OCI-LY1 (cell line): ENCODE measurements around the gene SLFN13.
"Not testable (repeated sequence)": the region's sequence is repeated elsewhere in the genome, so short reads cannot be mapped to it uniquely, and the experiment has no call there.

Source experiments
- H2AFZ ChIP-seq: fragments of 200-600 bp; sonication (generic), shearing (Covaris generic); 2 replicates; pipeline ENCODE4 v1.6.0; 2014; ENCODE audit warnings: antibody characterized with exemption, mild to moderate bottlenecking, low read length
- H3F3A ChIP-seq: fragments of 200-600 bp; sonication (generic), shearing (Covaris generic); 2 replicates; pipeline ENCODE4 v1.6.0; 2014; ENCODE audit warnings: mild to moderate bottlenecking, antibody characterized with exemption, low read length, moderate library complexity; ENCODE audit not compliant: insufficient read depth
- H3K27ac ChIP-seq: fragments of 200-600 bp; sonication (generic); 2 replicates; pipeline ENCODE4 v1.5.1; 2014; ENCODE audit warnings: low read length, mixed run types, mild to moderate bottlenecking, low read depth; ENCODE audit not compliant: poor library complexity, severe bottlenecking
- H3K27me3 ChIP-seq: fragments of 200-600 bp; sonication (generic); 2 replicates; pipeline ENCODE4 v1.6.0; 2014; ENCODE audit warnings: antibody characterized with exemption, mild to moderate bottlenecking, low read length, moderate library complexity; ENCODE audit not compliant: insufficient read depth
- H3K36me3 ChIP-seq: fragments of 200-600 bp; sonication (generic); 2 replicates; pipeline ENCODE4 v1.6.1; 2014; ENCODE audit warnings: mild to moderate bottlenecking, antibody characterized with exemption, low read length, moderate library complexity, mixed read lengths; ENCODE audit not compliant: insufficient read depth
- H3K4me1 ChIP-seq: fragments of 200-600 bp; sonication (generic); 2 replicates; pipeline ENCODE4 v1.5.1; 2014; ENCODE audit warnings: mild to moderate bottlenecking, low read length, moderate library complexity; ENCODE audit not compliant: insufficient read depth, severe bottlenecking
- H3K4me2 ChIP-seq: fragments of 200-600 bp; sonication (generic), shearing (Covaris generic); 2 replicates; pipeline ENCODE4 v1.6.1; 2014; ENCODE audit warnings: low read length
- H3K4me3 ChIP-seq: fragments of 200-600 bp; sonication (generic); 2 replicates; pipeline ENCODE4 v1.5.1; 2014; ENCODE audit warnings: low read length, low read depth, mild to moderate bottlenecking, mixed read lengths; ENCODE audit not compliant: poor library complexity, severe bottlenecking
- H3K79me2 ChIP-seq: fragments of 200-600 bp; shearing (Covaris generic); 2 replicates; pipeline ENCODE4 v1.6.1; 2016; ENCODE audit warnings: mixed run types, low read length, mixed read lengths; ENCODE audit not compliant: insufficient read depth
- H3K9ac ChIP-seq: fragments of 200-600 bp; sonication (generic), shearing (Covaris generic); 2 replicates; pipeline ENCODE4 v1.6.1; 2014; ENCODE audit warnings: mild to moderate bottlenecking, low read length, mixed read lengths
- H3K9me2 ChIP-seq: fragments of 200-600 bp; sonication (generic), shearing (Covaris generic); 2 replicates; pipeline ENCODE4 v1.6.1; 2014; ENCODE audit warnings: low read depth, mild to moderate bottlenecking, low read length, mixed read lengths
- H3K9me3 ChIP-seq: fragments of 200-600 bp; shearing (Covaris generic); 2 replicates; pipeline ENCODE4 v1.6.1; 2014; ENCODE audit warnings: low read length, mixed read lengths
- H4K20me1 ChIP-seq: fragments of 200-600 bp; sonication (generic), shearing (Covaris generic); 2 replicates; pipeline ENCODE4 v1.6.0; 2016; ENCODE audit warnings: mild to moderate bottlenecking, low read length; ENCODE audit not compliant: insufficient read depth
- EZH2 ChIP-seq: fragments of 200-600 bp; sonication (generic), shearing (Covaris generic); IDR thresholded peaks from 2 replicates; pipeline ENCODE4 v1.8.0; 2017; ENCODE audit warnings: borderline replicate concordance, mixed run types, mild to moderate bottlenecking, antibody characterized with exemption, low read length, moderate library complexity, mixed read lengths
- TF ChIP-seq, protein P1 (sequence below): fragments of 200-600 bp; sonication (generic), shearing (Covaris generic); IDR thresholded peaks from 2 replicates; pipeline ENCODE4 v1.5.1; 2017; ENCODE audit warnings: mild to moderate bottlenecking, antibody characterized with exemption, low read length, moderate library complexity, mixed read lengths

The SLFN13 gene

DNA sequence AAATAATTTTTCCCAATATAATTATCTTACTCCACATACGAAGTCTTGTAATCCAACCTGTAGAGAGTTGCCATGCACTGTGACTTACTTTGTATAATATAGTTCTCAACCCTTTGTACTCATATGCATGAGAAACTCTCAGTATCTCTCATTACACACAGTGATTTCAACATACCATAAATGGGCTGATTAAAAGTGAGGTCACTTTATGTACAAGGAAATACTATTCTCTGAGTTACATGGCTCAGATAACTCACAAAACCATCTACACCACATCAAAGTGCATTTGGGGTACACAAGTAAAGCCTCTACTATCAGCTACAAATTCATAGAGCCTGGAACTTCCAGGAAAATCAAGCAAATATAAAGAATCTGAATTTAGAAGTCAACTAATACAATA lies 44.2 kb downstream of the SLFN13 start:
- Histone ChIP-seq H3K4me3 (no peak overlapping the region), H3K27me3 (no peaks in the 10 kb centered on the region), H3K9me2 (no peaks in the 10 kb centered on the region), H3K9ac (no peak overlapping the region), H3F3A (no peaks in the 10 kb centered on the region), H3K27ac (no peak overlapping the region), H3K4me2 (no peak overlapping the region), H3K4me1 (no peaks in the 10 kb centered on the region), H2AFZ (no peak overlapping the region), H3K9me3 (no peaks in the 10 kb centered on the region), H3K36me3 (no peaks in the 10 kb centered on the region), H4K20me1 (no peaks in the 10 kb centered on the region), H3K79me2 (no peaks in the 10 kb centered on the region)
- TF ChIP-seq, protein P1, sequence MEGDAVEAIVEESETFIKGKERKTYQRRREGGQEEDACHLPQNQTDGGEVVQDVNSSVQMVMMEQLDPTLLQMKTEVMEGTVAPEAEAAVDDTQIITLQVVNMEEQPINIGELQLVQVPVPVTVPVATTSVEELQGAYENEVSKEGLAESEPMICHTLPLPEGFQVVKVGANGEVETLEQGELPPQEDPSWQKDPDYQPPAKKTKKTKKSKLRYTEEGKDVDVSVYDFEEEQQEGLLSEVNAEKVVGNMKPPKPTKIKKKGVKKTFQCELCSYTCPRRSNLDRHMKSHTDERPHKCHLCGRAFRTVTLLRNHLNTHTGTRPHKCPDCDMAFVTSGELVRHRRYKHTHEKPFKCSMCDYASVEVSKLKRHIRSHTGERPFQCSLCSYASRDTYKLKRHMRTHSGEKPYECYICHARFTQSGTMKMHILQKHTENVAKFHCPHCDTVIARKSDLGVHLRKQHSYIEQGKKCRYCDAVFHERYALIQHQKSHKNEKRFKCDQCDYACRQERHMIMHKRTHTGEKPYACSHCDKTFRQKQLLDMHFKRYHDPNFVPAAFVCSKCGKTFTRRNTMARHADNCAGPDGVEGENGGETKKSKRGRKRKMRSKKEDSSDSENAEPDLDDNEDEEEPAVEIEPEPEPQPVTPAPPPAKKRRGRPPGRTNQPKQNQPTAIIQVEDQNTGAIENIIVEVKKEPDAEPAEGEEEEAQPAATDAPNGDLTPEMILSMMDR = no peak
- no peak for TF ChIP-seq EZH2

DNA sequence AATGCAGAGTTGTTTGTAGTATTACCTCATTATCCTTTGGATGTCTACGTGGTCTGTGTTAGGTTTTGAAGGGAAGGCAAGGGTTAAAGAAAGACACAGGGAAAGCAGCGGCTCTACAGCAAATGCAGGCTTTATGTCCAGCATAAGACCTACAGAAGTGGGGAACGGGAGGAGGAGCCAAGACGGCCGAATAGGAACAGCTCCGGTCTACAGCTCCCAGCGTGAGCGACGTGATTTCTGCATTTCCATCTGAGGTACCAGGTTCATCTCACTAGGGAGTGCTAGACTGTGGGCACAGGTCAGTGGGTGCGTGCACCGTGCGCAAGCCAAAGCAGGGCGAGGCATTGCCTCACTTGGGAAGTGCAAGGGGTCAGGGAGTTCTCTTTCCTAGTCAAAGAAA lies 54.8 kb downstream of the SLFN13 start:
- H3K4me2 ChIP-seq, H2AFZ ChIP-seq, H3K4me1 ChIP-seq, H3K9me2 ChIP-seq, H3K27ac ChIP-seq, H4K20me1 ChIP-seq, H3F3A ChIP-seq, H3K79me2 ChIP-seq, H3K9ac ChIP-seq, H3K36me3 ChIP-seq, H3K27me3 ChIP-seq, H3K4me3 ChIP-seq, H3K9me3 ChIP-seq: not testable (repeated sequence)

DNA sequence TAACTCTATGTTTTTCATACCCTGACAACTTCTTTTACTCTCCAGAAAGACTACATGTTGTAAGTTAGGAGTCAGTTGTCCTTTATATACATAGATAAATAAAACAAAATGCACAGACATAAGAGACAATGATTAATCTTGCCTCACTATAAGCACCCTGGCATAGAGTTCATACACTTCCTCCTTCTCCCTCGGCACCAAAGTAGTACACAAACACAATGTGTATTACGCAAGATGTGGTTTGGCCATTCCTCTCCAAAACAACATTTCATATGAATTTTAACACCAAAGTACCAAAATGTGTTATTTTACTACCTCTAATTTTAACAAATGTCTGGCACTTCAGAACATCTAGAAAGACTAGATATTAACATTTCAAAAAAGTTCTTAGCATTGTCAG lies 57.9 kb downstream of the SLFN13 start:
- Histone ChIP-seq H3K36me3 (no peaks in the 10 kb centered on the region), H3F3A (no peaks in the 10 kb centered on the region), H3K9me2 (no peaks in the 10 kb centered on the region), H4K20me1 (no peaks in the 10 kb centered on the region), H3K27ac (no peak overlapping the region), H3K4me2 (no peak overlapping the region), H3K4me1 (no peaks in the 10 kb centered on the region), H3K79me2 (no peaks in the 10 kb centered on the region), H3K27me3 (no peaks in the 10 kb centered on the region), H3K4me3 (no peak overlapping the region), H3K9me3 (no peaks in the 10 kb centered on the region), H3K9ac (no peak overlapping the region), H2AFZ (no peak overlapping the region)
- TF ChIP-seq, protein P1 = no peak
- TF ChIP-seq EZH2 = no peak

DNA sequence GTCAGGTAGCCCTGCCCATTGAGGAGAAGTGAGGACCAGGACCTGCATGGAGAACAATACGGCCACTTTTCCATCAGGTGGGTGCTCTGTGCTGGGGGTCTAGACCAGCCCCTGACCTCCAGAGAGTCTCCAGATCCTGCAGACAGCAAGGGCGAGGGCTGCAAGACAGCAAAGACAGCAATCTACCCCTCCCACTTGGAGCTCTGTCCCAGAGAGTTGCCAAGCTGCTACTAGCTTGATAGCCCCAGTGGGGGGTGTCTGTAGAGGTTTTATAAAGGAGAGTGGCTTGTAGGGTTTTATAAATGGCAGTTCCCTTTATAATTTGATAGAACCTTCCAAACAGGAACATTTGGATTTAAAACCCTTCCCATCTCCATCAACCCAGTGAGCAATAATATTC lies 58.4 kb downstream of the SLFN13 start:
- TF ChIP-seq EZH2 = no peak
- TF ChIP-seq, protein P1 = no peak
- Histone ChIP-seq H3K9ac (no peak overlapping the region), H2AFZ (no peak overlapping the region), H3K36me3 (no peaks in the 10 kb centered on the region), H3F3A (no peaks in the 10 kb centered on the region), H3K9me3 (no peaks in the 10 kb centered on the region), H3K27ac (no peak overlapping the region), H3K4me2 (no peak overlapping the region), H3K27me3 (no peaks in the 10 kb centered on the region), H3K4me3 (no peak overlapping the region), H4K20me1 (no peaks in the 10 kb centered on the region), H3K4me1 (no peaks in the 10 kb centered on the region), H3K79me2 (no peaks in the 10 kb centered on the region), H3K9me2 (no peaks in the 10 kb centered on the region)
